ENCODE data around the gene ASH1L. TPM values are rescaled to one million over a fixed set of nuclear protein-coding genes. Genes with fewer than 3 reads are reported as not detected.
A peak's percentile ranks its signal among the peaks of the same experiment; 100 is the strongest.
"Not testable (repeated sequence)": the region's sequence is repeated elsewhere in the genome, so short reads cannot be mapped to it uniquely, and the experiment has no call there.

The ASH1L gene
- polyA plus RNA-seq, 1 donor from 2014 or later = 29.1 TPM

DNA sequence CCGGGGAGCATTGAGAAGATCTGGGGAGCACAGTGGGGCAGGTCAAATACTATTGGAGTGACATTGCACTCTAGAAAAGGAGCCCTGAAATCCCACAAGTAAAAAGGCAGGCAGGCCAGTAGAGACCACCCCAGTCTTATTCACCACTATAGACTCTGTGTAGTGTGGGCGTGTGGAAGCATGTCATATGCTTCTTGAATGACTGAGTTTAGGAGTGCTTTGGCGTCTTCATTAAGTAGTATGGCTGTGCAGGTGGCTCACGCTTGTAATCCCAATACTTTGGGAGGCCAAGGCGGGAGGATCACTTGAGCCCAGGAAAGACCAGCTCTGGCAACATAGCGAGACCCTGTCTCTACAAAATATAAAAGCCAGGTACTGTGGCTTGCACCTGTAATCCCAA lies 21.2 kb upstream of the ASH1L start:
- H3K9me3 Mint-ChIP-seq, H3K4me1 Mint-ChIP-seq, H3K4me3 Mint-ChIP-seq, H3K36me3 Mint-ChIP-seq, H3K27ac Mint-ChIP-seq, H3K27me3 Mint-ChIP-seq: not testable (repeated sequence)

DNA sequence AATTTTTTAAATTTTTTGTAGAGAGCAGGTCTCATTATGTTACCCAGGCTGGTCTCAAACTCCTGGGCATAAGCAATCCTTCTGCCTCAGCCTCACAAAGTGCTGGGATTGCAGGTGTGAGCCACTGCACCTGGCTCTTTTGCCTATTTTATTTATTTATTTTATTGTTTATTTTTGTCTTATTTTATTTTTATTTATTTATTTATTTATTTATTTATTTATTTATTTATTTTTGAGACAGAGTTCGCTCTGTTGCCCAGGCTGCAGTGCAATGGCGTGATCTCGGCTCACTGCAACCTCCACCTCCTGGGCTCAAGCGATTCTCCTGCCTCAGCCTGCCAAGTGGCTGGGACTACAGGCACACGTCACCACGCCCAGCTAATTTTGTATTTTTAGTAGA lies 13.0 kb upstream of the ASH1L start:
- H3K4me1 Mint-ChIP-seq, H3K9me3 Mint-ChIP-seq, H3K36me3 Mint-ChIP-seq, H3K27ac Mint-ChIP-seq, H3K27me3 Mint-ChIP-seq, H3K4me3 Mint-ChIP-seq: not testable (repeated sequence)

DNA sequence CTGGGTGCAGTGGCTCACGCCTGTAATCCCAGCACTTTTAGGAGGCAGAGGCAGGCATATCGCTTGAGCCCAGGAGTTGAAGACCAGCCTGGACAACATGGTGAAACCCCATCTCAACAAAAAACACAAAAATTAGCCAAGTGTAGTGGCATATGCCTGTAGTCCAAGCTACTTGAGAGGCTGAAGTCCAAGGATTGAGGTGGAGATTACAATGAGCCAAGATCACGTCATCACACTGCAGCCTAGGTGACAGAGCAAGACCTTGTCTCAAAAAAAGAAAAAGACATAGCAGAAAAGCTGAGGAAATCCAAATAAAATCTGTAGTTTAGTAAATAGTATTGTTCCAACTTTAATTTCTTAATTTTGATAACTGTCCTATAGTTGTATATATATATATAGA lies 11.5 kb upstream of the ASH1L start:
- H3K9me3 Mint-ChIP-seq = no peaks in the 10 kb centered on the region
- peaks cover 3 to 16% (median 9%) of the 10 kb centered on the region in 3 donors for H3K4me1 Mint-ChIP-seq
- H3K27ac Mint-ChIP-seq = no peak overlapping the region
- no peaks in the 10 kb centered on the region for H3K36me3 Mint-ChIP-seq
- no peak overlapping the region for H3K4me3 Mint-ChIP-seq
- no peaks in the 10 kb centered on the region for H3K27me3 Mint-ChIP-seq

DNA sequence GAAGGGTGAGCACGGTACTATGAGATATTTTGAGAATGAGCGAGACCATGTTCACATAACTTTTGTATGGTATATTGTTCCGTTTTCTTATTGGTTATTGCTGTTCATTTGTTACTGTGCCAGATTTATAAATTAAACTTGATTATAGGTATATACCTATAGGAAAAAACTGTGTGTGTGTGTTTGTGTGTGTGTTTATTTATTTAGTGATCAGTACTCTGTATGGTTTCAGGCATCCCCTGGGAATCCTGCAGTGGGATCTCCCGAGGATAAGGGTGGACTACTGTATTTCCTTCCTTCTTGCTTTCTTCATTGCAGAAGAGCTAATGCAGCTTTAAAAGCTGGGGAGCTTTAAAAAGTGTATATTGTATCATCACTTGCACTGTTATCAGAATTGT lies 8.0 kb upstream of the ASH1L start:
- Mint-ChIP-seq H3K9me3 (no peaks in the 10 kb centered on the region), H3K27ac (no peak overlapping the region), H3K4me3 (no peak overlapping the region), H3K4me1 (peaks cover 6 to 20% (median 9%) of the 10 kb centered on the region in 3 donors), H3K27me3 (no peaks in the 10 kb centered on the region), H3K36me3 (no peaks in the 10 kb centered on the region)

DNA sequence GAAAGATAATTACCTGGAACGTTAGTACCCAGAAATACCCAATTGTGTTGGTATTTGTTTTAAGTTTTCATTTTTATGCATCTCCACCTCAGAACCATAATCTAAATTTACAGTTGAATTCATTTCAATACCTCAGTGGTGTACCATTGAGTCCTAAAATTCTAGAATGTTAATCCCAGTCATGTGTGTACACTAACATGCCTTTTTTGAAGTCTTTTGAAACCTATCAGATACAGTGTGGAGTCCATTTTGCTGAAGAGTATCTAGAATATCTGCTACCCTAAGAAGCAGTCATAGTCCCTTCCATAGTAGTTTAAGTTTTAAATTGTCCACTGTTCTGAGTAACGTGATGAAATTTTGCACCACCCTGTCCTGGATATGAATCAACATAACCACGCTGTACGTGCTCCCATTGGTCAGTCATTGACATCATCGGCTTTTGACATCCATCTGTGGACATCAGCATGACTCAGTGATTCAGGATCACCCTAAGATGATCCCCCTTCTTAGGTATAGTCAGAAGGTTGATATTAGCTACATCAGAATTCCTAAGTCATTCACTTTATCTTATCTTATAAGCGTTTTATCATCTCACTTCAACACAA lies 7.5 kb upstream of the ASH1L start:
- H3K9me3 Mint-ChIP-seq = no peaks in the 10 kb centered on the region
- H3K4me1 Mint-ChIP-seq = peaks cover 6 to 20% (median 9%) of the 10 kb centered on the region in 3 donors
- H3K36me3 Mint-ChIP-seq = no peaks in the 10 kb centered on the region
- no peak overlapping the region for H3K27ac Mint-ChIP-seq
- H3K4me3 Mint-ChIP-seq = peak overlapping the region in 1 of 4 donors; percentile 9
- H3K27me3 Mint-ChIP-seq = no peaks in the 10 kb centered on the region

- Mint-ChIP-seq H3K27ac (peak overlapping the region; percentile 94 to 99 (median 98)), H3K4me1 (peaks cover 28 to 31% (median 29%) of the 10 kb centered on the region in 3 donors), H3K4me3 (peak overlapping the region; percentile 98 to 99 (median 98))
- not testable (repeated sequence) for H3K36me3 Mint-ChIP-seq, H3K9me3 Mint-ChIP-seq, H3K27me3 Mint-ChIP-seq
These were observed 897 bp upstream of the ASH1L start for GRCh38 chr1:155563377-155564022.

DNA sequence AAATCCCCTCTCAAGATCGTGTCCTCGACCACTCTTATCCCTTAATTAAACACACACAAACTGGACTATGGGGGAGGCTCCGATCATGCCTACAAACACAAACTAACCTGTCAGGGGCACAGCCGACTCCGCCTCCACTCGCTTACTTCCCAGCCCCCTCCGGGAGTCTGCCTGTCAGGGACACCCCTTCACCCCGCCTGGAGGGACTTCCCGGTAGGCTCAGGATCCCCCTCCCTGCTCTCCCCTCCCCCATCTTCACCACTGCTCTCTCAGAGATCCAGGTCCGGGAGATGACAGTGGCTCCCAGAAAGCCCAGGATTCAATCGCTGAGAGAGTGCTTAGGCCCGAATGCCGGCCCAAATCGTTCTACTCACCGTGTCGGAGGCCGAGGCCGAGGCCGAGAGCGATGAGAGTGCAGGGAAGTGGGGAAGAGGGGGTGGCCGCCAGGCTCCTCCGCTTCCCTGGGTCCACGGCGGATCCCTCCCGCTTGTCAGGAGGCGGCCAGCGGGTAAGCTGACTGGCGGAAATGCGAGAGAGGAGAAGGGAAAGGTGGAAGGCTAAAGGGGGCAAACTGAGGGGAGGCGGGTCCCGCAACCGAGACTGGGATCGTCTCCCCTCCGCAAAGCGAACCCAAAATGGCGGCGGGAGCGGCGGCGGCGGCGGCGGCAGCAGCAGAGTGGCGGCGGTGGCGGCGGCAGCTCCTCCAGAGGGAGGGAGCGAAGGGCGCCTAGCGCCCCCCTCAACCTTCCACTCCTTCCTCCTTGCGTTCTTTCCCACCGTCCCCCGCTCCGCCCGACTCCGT lies 623 bp downstream of the ASH1L start:
- not testable (repeated sequence) for H3K27me3 Mint-ChIP-seq, H3K9me3 Mint-ChIP-seq, H3K36me3 Mint-ChIP-seq
- Mint-ChIP-seq H3K27ac (peak overlapping the region; percentile 94 to 99 (median 95)), H3K4me3 (peak overlapping the region; percentile 98 to 99 (median 98)), H3K4me1 (peaks cover 33 to 36% (median 34%) of the 10 kb centered on the region in 3 donors)

DNA sequence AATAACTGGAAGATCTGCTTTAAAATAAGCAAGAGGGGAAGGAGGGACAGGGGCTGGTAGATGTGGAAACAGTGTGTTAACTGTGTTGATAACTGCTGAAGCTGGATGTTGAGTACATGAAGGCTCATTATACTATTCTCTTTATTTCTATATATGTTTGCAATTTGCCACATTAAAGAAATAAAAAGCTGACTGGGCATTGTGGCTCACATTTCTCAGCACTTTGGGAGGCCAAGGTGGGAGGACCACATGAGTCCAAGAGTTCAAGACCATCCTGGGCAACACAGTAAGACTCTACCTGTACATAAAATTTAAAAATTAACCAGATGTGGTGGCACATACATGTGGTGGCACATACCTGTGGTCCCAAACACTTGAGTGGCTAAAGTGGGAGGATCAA lies 6.7 kb downstream of the ASH1L start:
- Mint-ChIP-seq H3K27ac (no peak overlapping the region), H3K36me3 (no peaks in the 10 kb centered on the region), H3K9me3 (no peaks in the 10 kb centered on the region), H3K4me3 (no peak overlapping the region), H3K27me3 (no peaks in the 10 kb centered on the region), H3K4me1 (peaks cover 19 to 26% (median 24%) of the 10 kb centered on the region in 3 donors)

DNA sequence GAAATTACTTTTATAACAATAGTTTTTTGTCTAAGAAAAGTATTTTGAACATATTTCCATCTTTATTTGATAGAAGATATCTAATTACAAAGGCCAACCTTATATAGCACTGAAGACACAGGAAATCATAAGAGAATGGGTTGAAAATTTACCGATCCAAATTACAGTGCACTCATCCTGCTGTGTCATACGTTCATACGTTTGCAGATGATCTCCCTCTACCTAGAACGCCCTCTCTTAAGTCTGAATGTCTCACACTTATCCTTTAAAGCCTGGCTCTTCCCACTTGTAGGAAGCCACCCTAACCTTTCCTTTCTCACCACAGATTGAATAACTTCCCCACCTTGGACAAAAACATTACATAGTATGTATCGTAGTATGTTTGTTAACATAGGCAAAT lies 9.3 kb downstream of the ASH1L start:
- Mint-ChIP-seq H3K27me3 (no peaks in the 10 kb centered on the region), H3K27ac (peak overlapping the region in 2 of 3 donors; percentile 6 to 60), H3K9me3 (no peaks in the 10 kb centered on the region), H3K36me3 (no peaks in the 10 kb centered on the region), H3K4me3 (no peak overlapping the region), H3K4me1 (peaks cover 20 to 25% (median 21%) of the 10 kb centered on the region in 3 donors)

DNA sequence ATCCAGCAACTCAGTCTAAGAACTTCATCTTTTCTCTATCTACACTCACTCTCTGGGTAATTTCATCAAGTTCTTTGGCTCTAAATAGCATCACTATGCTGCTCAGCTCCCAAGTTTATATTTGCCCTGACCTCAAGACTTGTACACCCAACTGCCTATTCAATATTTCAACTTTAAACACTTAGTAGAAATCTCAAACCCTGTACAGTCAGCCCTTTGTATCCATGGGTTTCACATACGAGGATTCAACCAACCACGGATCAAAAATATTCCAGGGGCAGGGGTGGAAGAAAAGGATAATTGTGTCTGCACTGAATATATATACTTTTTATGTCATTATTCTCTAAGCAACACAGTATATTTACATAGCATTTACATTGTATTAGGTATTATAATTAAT lies 13.9 kb downstream of the ASH1L start:
- no peaks in the 10 kb centered on the region for H3K9me3 Mint-ChIP-seq
- H3K27me3 Mint-ChIP-seq = no peaks in the 10 kb centered on the region
- peak overlapping the region in 2 of 4 donors; percentile 34 to 41 for H3K4me3 Mint-ChIP-seq
- H3K27ac Mint-ChIP-seq = peak overlapping the region in 2 of 3 donors; percentile 32 to 89
- peaks cover 29 to 38% (median 38%) of the 10 kb centered on the region in 3 donors for H3K4me1 Mint-ChIP-seq
- peaks cover 2% of the 10 kb centered on the region for H3K36me3 Mint-ChIP-seq

DNA sequence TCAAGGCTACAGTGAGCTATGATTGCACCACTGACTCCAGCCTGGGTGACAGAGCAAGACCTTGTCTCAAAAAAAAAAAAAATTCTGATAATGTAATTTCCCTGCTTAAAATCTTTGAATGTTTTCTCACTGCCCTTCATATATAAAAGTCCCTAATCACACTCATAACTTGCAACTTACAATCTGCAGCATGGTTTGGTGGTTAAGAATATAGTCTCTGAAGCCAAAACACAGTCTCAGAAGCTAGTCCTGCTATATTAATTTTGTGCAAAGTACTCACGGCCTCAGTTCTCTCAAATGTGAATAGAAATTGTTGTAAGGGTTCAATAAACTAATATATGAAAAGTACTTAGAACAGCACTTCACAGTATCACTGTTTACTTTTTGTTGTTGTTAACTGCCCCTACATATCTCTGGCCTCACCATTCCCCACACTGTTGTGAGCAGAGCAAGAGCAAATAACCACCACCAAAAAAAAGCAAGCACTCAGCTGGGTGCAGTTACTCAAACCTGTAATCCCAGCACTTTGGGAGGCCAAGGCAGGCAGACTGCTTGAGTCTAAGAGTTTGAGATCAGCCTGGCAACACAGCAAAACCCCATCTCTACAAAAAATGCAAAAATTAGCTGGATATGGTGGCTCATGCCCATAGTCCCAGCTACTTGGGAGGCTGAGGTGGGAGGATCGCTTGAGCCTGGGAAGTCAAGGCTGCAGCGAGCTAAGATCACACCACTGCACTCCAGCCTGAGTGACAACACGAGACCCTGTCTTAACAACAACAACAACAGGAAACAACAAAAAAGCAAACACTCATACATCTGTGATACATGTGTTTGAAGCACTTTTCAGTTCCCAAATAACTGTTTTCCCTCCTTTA lies 22.4 kb downstream of the ASH1L start:
- Mint-ChIP-seq H3K36me3 (no peaks in the 10 kb centered on the region), H3K27me3 (no peaks in the 10 kb centered on the region), H3K4me3 (peak overlapping the region in 3 of 4 donors; percentile 4 to 75 (median 64)), H3K4me1 (peaks cover 38 to 41% (median 40%) of the 10 kb centered on the region in 3 donors), H3K9me3 (no peaks in the 10 kb centered on the region), H3K27ac (peak overlapping the region; percentile 18 to 94 (median 90))

- Mint-ChIP-seq H3K27ac (peak overlapping the region; percentile 72 to 97 (median 94)), H3K27me3 (no peaks in the 10 kb centered on the region), H3K36me3 (no peaks in the 10 kb centered on the region), H3K4me3 (peak overlapping the region in 3 of 4 donors; percentile 52 to 82 (median 61)), H3K9me3 (peaks cover 0 to 2% (median 0%) of the 10 kb centered on the region in 3 donors), H3K4me1 (peaks cover 50 to 53% (median 51%) of the 10 kb centered on the region in 3 donors)
These were observed 25.4 kb downstream of the ASH1L start for GRCh38 chr1:155537193-155537592.

DNA sequence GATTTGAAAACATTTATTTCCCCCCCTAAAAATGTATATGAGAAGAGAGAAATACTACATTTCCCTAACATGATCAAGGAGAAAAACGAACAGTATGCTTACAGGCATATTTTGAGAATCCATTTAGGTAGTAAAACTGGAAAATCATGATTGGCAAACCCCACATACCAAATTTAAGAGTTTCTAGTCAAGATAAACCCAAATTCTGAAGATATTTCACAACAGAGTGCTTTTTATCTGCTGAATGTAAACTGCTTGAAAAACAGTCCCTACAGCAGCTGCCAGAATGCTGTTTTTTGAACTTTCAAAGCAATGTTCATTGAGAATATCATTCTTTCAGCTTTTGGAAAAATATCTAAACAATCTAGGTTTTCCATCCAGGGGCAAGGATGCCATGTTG lies 31.0 kb downstream of the ASH1L start:
- H3K4me3 Mint-ChIP-seq = no peak overlapping the region
- H3K9me3 Mint-ChIP-seq = peaks cover 0 to 2% (median 0%) of the 10 kb centered on the region in 3 donors
- H3K4me1 Mint-ChIP-seq = peaks cover 44 to 45% (median 44%) of the 10 kb centered on the region in 3 donors
- no peaks in the 10 kb centered on the region for H3K27me3 Mint-ChIP-seq
- H3K27ac Mint-ChIP-seq = no peak overlapping the region
- no peaks in the 10 kb centered on the region for H3K36me3 Mint-ChIP-seq

GRCh38 chr1:155529929-155530328 lies 32.7 kb downstream of the ASH1L start:
- peak overlapping the region; percentile 46 to 93 (median 93) for H3K27ac Mint-ChIP-seq
- H3K4me3 Mint-ChIP-seq = peak overlapping the region; percentile 68 to 88 (median 74)
- H3K9me3 Mint-ChIP-seq = peaks cover 0 to 2% (median 0%) of the 10 kb centered on the region in 3 donors
- H3K36me3 Mint-ChIP-seq = no peaks in the 10 kb centered on the region
- peaks cover 35 to 37% (median 36%) of the 10 kb centered on the region in 3 donors for H3K4me1 Mint-ChIP-seq
- H3K27me3 Mint-ChIP-seq = no peaks in the 10 kb centered on the region
